NCI-H1048 (cell line): ENCODE data around the gene SPATA32.
A peak's percentile ranks its signal among the peaks of the same experiment; 100 is the strongest.

Experiments used
- DNase-seq: peaks from one replicate; lab custom pipeline; 2025; lab: John Stamatoyannopoulos, UW

The SPATA32 gene

DNA sequence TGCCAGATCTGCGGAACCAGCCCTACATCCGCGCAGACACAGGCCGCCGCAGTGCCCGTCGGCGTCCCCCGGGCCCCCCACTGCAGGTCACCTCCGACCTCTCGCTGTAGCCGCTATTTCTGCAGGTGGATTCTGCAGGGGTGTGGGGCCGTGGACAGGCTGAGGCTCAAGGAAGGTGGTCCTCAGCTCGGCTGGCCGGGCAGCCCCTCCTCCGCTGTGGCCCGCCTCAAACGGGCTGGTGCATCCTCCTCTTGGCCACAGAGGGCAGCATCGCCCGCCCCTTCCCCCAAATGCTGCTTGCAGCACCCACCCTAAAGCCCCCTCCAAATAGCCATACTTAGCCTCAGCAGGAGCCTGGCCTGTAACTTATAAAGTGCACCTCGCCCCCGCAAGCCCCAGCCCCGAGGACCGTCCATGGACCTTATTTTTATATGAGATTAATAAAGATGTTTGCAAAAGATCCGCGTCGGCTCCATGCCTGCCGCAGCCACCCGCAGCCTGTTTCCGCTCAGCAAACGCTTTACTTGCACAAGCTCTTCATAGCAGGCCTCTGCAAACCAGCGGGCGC lies 14.9 kb downstream of the SPATA32 start:
- DNase-seq, result no peak

DNA sequence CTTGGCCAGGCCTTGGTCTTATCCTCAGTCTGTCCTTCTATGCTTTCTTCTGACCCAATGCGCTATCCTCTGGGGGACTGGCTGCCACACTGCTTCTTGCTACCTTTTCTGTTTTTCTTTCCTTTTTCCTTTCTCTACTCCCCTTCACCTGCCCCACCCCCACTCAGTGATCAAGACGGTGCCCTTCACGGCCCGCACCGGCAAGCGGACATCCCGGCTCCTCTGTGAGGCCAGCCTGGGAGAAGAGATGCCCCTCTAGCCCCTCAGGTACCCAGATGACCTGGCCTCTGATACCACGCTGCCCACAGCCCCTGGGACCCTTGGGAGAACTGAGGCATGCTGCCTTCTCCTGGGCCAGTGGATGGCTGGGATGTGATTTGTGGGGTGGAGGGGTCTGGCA lies 15.6 kb downstream of the SPATA32 start:
- DNase-seq, result no peak

DNA sequence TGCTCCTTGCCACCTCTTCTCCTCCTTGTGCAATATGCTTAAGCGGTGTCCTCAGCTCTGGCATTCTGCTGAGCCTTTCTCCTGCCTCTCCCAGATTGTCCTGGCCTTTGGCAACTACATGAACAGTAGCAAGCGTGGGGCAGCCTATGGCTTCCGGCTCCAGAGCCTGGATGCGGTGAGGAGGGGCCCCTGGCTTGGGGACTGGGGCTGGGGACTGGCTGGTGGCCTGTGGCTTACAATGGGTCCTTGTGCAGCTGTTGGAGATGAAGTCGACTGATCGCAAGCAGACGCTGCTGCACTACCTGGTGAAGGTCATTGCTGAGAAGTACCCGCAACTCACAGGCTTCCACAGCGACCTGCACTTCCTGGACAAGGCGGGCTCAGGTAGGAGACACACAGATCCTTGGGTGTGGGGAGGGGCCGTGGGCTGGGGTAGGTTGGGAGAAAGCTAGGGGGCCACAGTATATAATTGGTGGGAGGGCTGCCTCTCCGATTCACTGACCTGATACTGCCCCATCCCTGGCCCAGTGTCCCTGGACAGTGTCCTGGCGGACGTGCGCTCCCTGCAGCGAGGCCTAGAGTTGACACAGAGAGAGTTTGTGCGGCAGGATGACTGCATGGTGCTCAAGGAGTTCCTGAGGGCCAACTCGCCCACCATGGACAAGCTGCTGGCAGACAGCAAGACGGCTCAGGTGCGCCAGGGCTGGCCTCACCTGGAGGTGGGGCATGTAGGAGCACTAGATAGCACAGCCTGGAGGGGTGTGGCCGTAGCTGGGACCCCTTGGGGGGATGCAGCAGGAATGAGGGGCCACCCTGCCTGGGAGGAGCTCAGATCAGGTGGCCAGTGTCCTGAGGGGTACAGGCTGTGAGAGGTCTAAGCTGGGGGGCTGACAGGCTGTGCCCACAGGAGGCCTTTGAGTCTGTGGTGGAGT lies 16.9 kb downstream of the SPATA32 start:
- DNase-seq, result no peak

DNA sequence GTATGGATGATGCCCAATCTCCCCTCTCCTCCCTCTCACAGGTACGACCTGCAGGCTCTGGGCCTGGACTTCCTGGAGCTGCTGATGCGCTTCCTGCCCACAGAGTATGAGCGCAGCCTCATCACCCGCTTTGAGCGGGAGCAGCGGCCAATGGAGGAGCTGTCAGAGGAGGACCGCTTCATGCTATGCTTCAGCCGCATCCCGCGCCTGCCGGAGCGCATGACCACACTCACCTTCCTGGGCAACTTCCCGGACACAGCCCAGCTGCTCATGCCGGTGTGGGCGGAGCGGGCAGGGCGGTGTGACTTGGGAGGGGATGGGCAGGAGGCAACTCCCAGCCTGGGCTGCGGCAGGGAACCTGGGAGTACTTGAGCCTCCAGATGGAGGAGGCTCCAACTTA lies 18.1 kb downstream of the SPATA32 start:
- no peak for DNase-seq

GRCh38 chr17:45242029-45242414 lies 19.9 kb downstream of the SPATA32 start:
- no peak for DNase-seq

DNA sequence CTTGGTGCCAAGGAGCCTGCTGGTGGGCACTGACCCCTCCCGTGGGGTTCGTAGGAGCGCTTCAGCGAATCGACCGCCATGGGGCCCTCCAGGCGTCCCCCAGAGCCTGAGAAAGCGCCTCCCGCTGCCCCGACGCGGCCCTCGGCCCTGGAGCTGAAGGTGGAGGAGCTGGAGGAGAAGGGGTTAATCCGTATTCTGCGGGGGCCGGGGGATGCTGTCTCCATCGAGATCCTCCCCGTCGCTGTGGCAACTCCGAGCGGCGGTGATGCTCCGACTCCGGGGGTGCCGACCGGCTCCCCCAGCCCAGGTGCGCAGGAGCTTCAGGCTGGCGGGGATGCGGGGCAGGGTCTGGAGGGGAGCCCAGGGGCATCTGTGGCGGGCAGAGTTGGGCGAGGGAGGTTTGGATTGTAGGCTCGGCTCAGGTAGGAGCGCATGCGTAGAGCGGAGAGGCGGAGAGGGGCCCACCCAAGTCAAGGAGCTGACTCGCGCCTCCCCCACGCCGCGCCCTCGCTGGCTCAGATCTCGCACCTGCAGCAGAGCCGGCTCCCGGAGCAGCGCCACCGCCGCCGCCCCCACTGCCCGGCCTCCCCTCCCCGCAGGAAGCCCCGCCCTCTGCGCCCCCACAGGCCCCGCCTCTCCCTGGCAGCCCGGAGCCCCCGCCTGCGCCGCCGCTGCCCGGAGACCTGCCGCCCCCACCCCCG lies 20.4 kb downstream of the SPATA32 start:
- DNase-seq, result no peak

DNA sequence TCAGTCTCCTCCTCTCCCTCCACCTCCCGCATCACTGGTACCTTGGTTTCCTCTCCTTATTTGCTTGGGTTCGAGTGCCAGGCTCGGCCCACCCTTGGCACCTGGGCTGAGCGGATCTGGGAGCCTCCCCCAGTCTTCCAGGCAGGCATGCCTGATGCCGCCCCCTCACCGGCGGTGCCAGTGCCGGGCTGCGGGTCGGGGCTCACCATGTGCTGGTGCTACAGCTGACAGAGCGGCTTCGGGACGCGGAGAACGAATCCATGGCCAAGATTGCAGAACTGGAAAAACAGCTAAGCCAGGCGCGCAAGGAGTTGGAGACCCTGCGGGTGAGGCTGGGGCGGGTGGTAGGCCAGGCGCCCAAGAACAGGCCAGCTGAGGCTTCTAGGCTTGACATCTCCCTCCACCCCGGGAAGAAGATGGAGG lies 21.0 kb downstream of the SPATA32 start:
- DNase-seq, result no peak

GRCh38 chr17:45238155-45238774 lies 23.6 kb downstream of the SPATA32 start:
- DNase-seq, result no peak

DNA sequence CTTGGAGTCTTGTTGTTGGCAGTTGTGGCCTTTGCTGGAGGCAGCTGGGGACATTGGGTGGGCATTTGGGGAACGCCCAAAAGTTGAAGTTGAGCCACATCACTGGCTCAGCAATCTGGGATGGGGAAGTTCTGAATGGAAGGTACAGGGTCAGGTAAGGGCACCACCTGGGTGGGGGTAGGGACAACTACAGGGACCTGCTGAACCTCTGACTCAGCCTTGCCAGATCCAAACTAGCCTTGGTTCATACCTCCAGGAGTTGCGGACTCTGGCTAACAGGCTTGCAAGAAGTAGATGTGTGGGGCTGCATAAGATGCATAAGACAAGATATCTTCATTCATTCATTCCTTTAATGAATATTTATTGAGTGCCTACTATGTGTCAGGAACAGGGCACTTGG lies 24.2 kb downstream of the SPATA32 start:
- DNase-seq, result no peak

- no peak for DNase-seq
Observed at GRCh38 chr17:45236282-45236606, 25.6 kb downstream of the SPATA32 start.

GRCh38 chr17:45235416-45236281 lies 26.2 kb downstream of the SPATA32 start:
- peak; percentile 20 for DNase-seq

GRCh38 chr17:45234641-45235415 lies 27.1 kb downstream of the SPATA32 start:
- DNase-seq, result no peak

DNA sequence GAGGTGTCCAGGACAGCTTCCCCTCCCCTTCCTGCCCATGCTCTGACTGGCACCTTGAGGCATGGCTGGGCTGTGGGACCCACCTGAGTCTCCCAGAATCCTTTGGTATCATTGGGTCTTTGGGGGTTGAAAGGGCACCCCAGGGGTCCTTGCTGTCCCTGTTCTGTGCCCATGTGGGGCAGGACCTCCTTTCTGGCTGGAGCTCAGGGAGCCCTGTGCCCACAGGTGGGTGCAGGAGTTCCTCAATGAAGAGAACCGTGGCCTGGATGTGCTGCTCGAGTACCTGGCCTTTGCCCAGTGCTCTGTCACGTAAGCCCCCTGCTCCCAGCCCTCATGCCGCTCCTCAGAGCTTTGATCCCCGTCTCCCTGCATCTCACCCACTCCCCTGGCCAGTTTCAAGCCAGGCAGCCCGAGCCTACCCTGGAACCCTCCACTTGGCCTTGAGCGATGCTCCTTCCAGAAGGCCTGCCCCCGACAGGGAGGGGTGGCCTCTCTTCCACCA lies 28.4 kb downstream of the SPATA32 start:
- DNase-seq, result no peak

- no peak for DNase-seq
Observed at GRCh38 chr17:45232514-45233422, 29.1 kb downstream of the SPATA32 start.

- no peak for DNase-seq
Observed at GRCh38 chr17:45231481-45232116, 30.3 kb downstream of the SPATA32 start.

DNA sequence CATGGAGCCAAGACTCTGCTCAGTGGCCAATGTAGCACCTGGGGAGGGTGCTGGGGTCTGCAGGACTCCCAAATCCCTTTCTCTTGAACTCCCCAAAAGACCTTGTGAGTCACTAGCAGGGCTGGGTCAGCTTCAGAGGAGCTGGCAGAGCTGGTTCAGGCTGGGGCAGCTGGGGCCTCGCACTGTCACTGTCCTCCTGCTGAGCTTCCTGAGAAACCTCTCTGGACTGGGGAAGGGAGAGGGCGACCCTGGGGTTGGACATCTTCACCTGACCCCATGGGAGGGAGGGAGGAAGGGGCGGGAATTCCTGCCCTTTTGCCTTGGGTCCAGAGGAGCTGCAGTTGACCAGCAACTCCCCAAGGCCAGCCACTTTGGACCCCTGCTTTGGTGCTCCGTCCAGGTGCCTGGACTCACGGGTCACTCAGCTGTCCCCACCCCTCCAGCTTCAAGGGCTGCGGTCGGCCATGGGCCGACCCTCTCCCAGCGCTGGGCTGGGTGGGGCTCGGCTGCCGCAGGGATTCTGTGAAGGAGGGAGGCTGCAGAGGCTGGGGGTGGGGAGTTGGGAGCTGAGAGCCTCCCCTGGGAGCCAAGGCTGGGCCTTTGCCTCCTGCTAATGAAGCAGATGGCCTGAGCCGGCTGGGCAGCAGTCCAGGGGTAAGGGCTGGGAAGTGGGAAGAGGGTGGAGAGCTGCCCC lies 31.0 kb downstream of the SPATA32 start:
- DNase-seq, result no peak

GRCh38 chr17:45230410-45230786 lies 31.5 kb downstream of the SPATA32 start:
- no peak for DNase-seq

DNA sequence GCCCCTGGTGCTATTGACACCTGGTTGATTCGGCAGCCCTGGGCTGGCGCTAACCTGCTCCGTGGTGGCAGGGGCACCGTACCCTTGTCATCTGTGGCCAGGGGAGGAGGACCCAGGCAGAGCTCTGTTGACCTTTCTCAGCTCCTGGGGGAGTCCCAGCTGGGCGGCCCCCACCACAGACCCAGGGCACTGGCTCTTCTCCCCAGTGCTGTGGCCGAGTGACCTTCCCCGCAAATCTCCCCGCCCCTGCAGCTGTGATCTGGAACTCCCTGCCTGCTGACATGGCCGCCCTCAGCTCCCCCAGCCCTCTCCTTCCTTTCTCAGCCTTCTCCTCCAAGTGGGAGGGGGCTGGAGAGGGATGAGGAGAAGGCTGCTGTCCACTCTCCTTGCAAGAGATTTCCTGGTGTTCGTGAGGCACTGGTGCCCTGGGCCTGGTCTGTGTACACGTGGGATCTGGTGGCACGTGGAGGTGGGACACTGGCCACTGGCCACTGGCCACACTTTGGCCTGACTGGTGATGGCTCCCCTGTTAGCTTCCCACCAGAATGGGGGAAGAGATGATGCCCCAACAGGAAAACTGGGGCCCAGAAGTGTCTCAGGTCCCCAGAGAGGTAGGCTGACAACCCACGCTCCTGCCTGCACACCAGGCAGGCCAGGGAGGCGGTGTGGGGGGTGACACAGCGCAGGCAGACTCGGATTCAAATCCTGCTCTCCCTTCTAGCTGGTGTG lies 32.0 kb downstream of the SPATA32 start:
- no peak for DNase-seq
